Spleen (tissue), 11 donors: ENCODE results near the gene CCNH. TPM values are rescaled to one million over a fixed set of nuclear protein-coding genes. Genes with fewer than 3 reads are reported as not detected.

ENCODE experiments used
- DNase-seq: peaks from one replicate; pipeline ENCODE4 v3.0.0-alpha.2; 2020
- H3K27ac ChIP-seq, 8 donors: fragments of 200-600 bp; sonication (generic) in 7 of 8; 1 replicate in 4 of 8; 2 replicates in 4 of 8; pipeline versions ENCODE4 v1.5.0 to v1.8.0; 2016 to 2021; ENCODE audit warnings: inconsistent platforms in 4 of 8, mild to moderate bottlenecking in 4 of 8, moderate library complexity in 1 of 8
- H3K27me3 ChIP-seq, 7 donors: fragments of 200-600 bp; sonication (generic) in 6 of 7; replicated peaks in 1 of 7; 1 replicate in 4 of 7; 2 replicates in 3 of 7; pipeline versions ENCODE4 v1.5.0 to v1.8.0; 2016 to 2021; ENCODE audit warnings: inconsistent platforms in 3 of 7, mild to moderate bottlenecking in 1 of 7
- H3K36me3 ChIP-seq, 6 donors: fragments of 200-600 bp; sonication (generic) in 5 of 6; 1 replicate in 4 of 6; 2 replicates in 2 of 6; pipeline versions ENCODE4 v1.5.0 to v1.8.0; 2016 to 2021; ENCODE audit warnings: inconsistent platforms in 2 of 6
- H3K4me1 ChIP-seq, 6 donors: fragments of 200-600 bp; sonication (generic) in 5 of 6; 1 replicate in 3 of 6; 2 replicates in 3 of 6; pipeline versions ENCODE4 v1.5.0 to v1.8.0; 2016 to 2021; ENCODE audit warnings: inconsistent platforms in 3 of 6
- H3K4me3 ChIP-seq, 8 donors: fragments of 200-600 bp; sonication (generic) in 7 of 8; 1 replicate in 4 of 8; 2 replicates in 4 of 8; pipeline versions ENCODE4 v1.5.0 to v1.8.0; 2016 to 2021; ENCODE audit warnings: inconsistent platforms in 4 of 8, mild to moderate bottlenecking in 4 of 8, moderate library complexity in 2 of 8
- H3K9me3 ChIP-seq, 8 donors: fragments of 200-600 bp; sonication (generic) in 7 of 8; 1 replicate in 4 of 8; 2 replicates in 4 of 8; pipeline versions ENCODE4 v1.5.0 to v1.8.0; 2016 to 2021; ENCODE audit warnings: inconsistent platforms in 4 of 8
- CTCF ChIP-seq, 11 experiments: fragments of 200-600 bp in 7 of 11; fragments of 450-650 bp in 4 of 11; sonication (generic) in 4 of 11; IDR thresholded peaks in 8 of 11; conservative IDR thresholded peaks in 3 of 11; 1 replicate in 7 of 11; 2 replicates in 4 of 11; pipeline versions ENCODE4 v1.4.0 to v1.8.0; 2016 to 2021; ENCODE audit warnings: antibody characterized with exemption in 11 of 11, inconsistent platforms in 4 of 11, mild to moderate bottlenecking in 1 of 11
- POLR2A ChIP-seq, 3 donors: fragments of 450-650 bp; IDR thresholded peaks; one replicate each; pipeline ENCODE4 v1.5.1; 2017; ENCODE audit warnings: antibody characterized with exemption in 3 of 3, mild to moderate bottlenecking in 1 of 3
- POLR2AphosphoS5 ChIP-seq, 3 donors: sonication (generic); formaldehyde crosslinking; IDR thresholded peaks; one replicate each; pipeline ENCODE4 v1.5.1; 2017; ENCODE audit warnings: antibody characterized with exemption in 3 of 3
- WGBS, 5 donors: extraction: QIAGEN DNeasy Blood & Tissue Kit in 3 of 5; methylation state at CpG; one replicate each; pipeline versions ENCODE4 v1.1.5 to v1.1.7; 2013 to 2018; 5-methylcytosine and 5-hydroxymethylcytosine counted together
- intact Hi-C: fragments of 100-400 bp; cut with DNase I; formaldehyde crosslinking; loops from one replicate; pipeline ENCODE4 v1.15.0; 2023; ENCODE audit warnings: low total_unique reads
- polyA plus RNA-seq, 3 donors: library from polyadenylated mRNA; stranded (reverse); fragments of 200-250 nt; gene quantifications; one replicate each; pipeline ENCODE4 v1.2.1, GENCODE V29; 2013
- total RNA-seq, 7 donors: library from RNA; depleted of rRNA in 3 of 7; stranded (reverse); fragments of >200 nt in 3 of 7; fragmentation: NEBNext Ultra II Directional in 4 of 7; extraction: Animal tissue kit (Norgen Biotek cat#: 25700) in 4 of 7; gene quantifications; one replicate each; pipeline versions ENCODE4 v1.1.0 to v1.2.1, GENCODE V29; 2016 to 2021
- donor health status: healthy with polysubstance abuse.
- donor health status: DM: no; HTN: no; CAD: no; lungs with moderate emphysema.
- donor health status: DM: no; HTN: no; CAD: no.
- donor health status: Bipolar disorder and iron deficiency.
- donor health status: healthy.
- donor health status: DM: no; HTN: no; CAD: no.
- donor health status: DM: yes; HTN: yes; CAD: no.

CCNH gene
- total and polyA plus RNA-seq, 10 donors, result 32.5 to 188 (median 70.8) TPM

DNA sequence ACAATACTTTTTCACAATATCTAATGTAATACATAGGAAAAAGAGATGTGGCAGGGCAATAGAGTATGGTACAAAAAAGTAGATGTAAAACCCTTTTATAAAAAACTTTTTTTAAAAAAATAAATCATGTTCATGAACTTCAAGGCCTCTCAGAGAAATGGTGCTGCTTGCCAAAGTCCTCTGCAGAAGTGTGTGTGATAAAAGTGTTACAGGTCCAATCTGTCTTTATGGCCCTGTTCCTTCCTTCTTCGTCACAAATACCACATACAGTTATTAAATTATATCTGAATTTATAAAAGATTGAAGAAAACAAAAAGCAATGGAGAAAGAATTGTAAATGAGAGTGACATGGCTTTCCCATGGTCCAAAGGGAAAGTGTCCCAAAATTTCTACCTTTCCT is 21.7 kb upstream of the CCNH start:
- peaks cover 0 to 2% (median 0%) of the 10 kb centered on the region in 8 donors for H3K9me3 ChIP-seq
- no peak for DNase-seq
- H3K4me3 ChIP-seq, result no peak overlapping the region
- WGBS, 5 donors, result 63 to 88% (median 79%) methylated on average over 1 of the region's 1 CpG
- H3K27me3 ChIP-seq, result no peaks in the 10 kb centered on the region
- no peaks in the 10 kb centered on the region for H3K4me1 ChIP-seq
- no peaks in the 10 kb centered on the region for H3K36me3 ChIP-seq
- TF ChIP-seq CTCF (IDR thresholded peaks at IDR 0.05 in 8 of 11, conservative IDR thresholded peaks at IDR 0.05 in 3 of 11) (no peak), POLR2A (IDR thresholded peaks at IDR 0.05) (no peak), POLR2AphosphoS5 (IDR thresholded peaks at IDR 0.05) (no peak)
- intact Hi-C loops, result no loop called here
- no peak overlapping the region for H3K27ac ChIP-seq

DNA sequence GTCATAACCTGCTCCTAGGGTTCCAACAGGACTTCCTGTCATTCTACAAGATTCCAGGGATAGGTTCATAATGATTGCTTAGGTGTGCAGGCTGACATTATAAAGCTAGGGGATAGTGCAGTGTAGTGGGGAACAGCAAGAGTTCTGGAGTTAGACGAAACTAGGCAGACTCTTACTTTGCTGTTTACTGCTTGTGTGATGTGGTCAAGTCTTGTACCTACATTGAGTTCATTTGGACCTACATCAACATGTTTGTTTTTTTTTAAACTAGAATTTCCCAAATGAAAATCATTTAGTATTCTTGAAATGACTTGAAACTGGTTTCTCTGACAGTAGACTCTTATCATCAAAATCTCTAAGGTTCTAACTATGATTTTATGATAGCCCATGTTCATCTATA is 21.2 kb upstream of the CCNH start:
- intact Hi-C loops, result no loop called here
- Histone ChIP-seq H3K4me3 (no peak overlapping the region), H3K36me3 (no peaks in the 10 kb centered on the region), H3K4me1 (no peaks in the 10 kb centered on the region), H3K27me3 (no peaks in the 10 kb centered on the region), H3K27ac (no peak overlapping the region), H3K9me3 (no peaks in the 10 kb centered on the region)
- 68 to 87% (median 81%) methylated on average over 1 of the region's 1 CpG for WGBS, 5 donors
- TF ChIP-seq POLR2AphosphoS5 (IDR thresholded peaks at IDR 0.05), result no peak
- TF ChIP-seq CTCF (IDR thresholded peaks at IDR 0.05 in 8 of 11, conservative IDR thresholded peaks at IDR 0.05 in 3 of 11), result no peak
- TF ChIP-seq POLR2A (IDR thresholded peaks at IDR 0.05), result no peak
- no peak for DNase-seq

DNA sequence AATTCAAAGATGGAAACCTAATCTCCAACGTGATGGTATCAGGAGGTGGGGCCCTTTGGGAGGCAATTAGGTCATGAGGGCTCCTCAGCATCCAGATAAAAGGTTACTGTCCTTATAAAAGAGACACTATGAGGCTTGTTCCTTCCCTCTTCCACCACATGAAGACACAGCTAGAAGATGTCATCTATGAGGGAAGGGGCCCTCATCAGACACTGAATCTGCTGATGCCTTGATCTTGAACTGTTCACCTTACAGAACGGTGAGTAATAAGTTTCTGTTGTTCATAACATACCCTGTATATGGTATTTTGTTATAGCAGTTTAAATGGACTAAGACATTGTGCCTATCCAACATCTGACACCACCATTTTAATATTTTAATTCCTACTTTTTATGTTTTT is 19.7 kb upstream of the CCNH start:
- intact Hi-C loops, result no loop called here
- Histone ChIP-seq H3K27me3 (no peaks in the 10 kb centered on the region), H3K9me3 (no peaks in the 10 kb centered on the region), H3K4me1 (no peaks in the 10 kb centered on the region), H3K27ac (no peak overlapping the region), H3K36me3 (no peaks in the 10 kb centered on the region), H3K4me3 (no peak overlapping the region)
- DNase-seq, result no peak
- 48 to 67% (median 59%) methylated on average over 2 of the region's 2 CpGs for WGBS, 5 donors
- TF ChIP-seq CTCF (IDR thresholded peaks at IDR 0.05 in 8 of 11, conservative IDR thresholded peaks at IDR 0.05 in 3 of 11) (no peak), POLR2A (IDR thresholded peaks at IDR 0.05) (no peak), POLR2AphosphoS5 (IDR thresholded peaks at IDR 0.05) (no peak)

GRCh38 chr5:87430863-87431457 is 18.2 kb upstream of the CCNH start:
- TF ChIP-seq CTCF (IDR thresholded peaks at IDR 0.05 in 8 of 11, conservative IDR thresholded peaks at IDR 0.05 in 3 of 11), result no peak
- TF ChIP-seq POLR2AphosphoS5 (IDR thresholded peaks at IDR 0.05), result no peak
- TF ChIP-seq POLR2A (IDR thresholded peaks at IDR 0.05), result no peak
- no peaks in the 10 kb centered on the region for H3K27me3 ChIP-seq
- DNase-seq, result no peak
- no peak overlapping the region for H3K27ac ChIP-seq
- H3K9me3 ChIP-seq, result peaks cover 0 to 3% (median 0%) of the 10 kb centered on the region in 8 donors
- H3K4me3 ChIP-seq, result no peak overlapping the region
- H3K4me1 ChIP-seq, result no peaks in the 10 kb centered on the region
- intact Hi-C loops, result no loop called here
- H3K36me3 ChIP-seq, result no peaks in the 10 kb centered on the region
